ENCODE measurements around the gene ERVK3-1.
A peak's percentile ranks its signal among the peaks of the same experiment; 100 is the strongest.
"Not testable (repeated sequence)": the region's sequence is repeated elsewhere in the genome, so short reads cannot be mapped to it uniquely, and the experiment has no call there.

The ERVK3-1 gene

DNA sequence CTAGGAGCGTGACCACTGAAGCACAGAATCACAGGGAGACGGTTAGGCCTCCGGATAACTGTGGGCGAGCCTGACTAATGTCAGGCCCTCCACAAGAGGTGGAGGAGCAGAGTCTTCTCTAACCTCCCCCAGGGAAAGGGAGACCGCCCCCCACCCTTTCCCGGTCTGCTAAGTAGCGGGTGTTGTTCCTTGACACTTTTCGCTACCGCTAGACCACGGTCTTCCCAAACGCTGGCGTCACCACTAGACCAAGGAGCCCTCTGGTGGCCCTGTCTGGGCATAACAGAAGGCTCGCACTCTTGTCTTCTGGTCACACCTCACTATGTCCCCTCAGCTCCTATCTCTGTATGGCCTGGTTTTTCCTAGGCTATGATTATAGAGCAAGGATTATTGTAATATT, 5.5 kb downstream of the ERVK3-1 start:
- not testable (repeated sequence) for H3K9me3 ChIP-seq (ENCODE audit: control insufficient read depth, low read length); H3K27me3 ChIP-seq (ENCODE audit: control insufficient read depth, insufficient read depth, low read length); H3K4me3 ChIP-seq (ENCODE audit: low read length); H3K36me3 ChIP-seq (ENCODE audit: control insufficient read depth, insufficient read depth, low read length); H3K4me1 ChIP-seq (ENCODE audit: control insufficient read depth, insufficient read depth, low read length); H3K9ac ChIP-seq (ENCODE audit: low read length)

GRCh38 chr19:58311345-58311865, 6.2 kb downstream of the ERVK3-1 start:
- H3K4me1 ChIP-seq (ENCODE audit: control insufficient read depth, insufficient read depth, low read length) = no peaks in the 10 kb centered on the region
- H3K27me3 ChIP-seq (ENCODE audit: control insufficient read depth, insufficient read depth, low read length) = no peaks in the 10 kb centered on the region
- H3K4me3 ChIP-seq (ENCODE audit: low read length) = no peak overlapping the region
- no peak overlapping the region for H3K9ac ChIP-seq (ENCODE audit: low read length)
- H3K36me3 ChIP-seq (ENCODE audit: control insufficient read depth, insufficient read depth, low read length) = peaks cover 7% of the 10 kb centered on the region
- H3K9me3 ChIP-seq (ENCODE audit: control insufficient read depth, low read length) = no peaks in the 10 kb centered on the region

- Histone ChIP-seq H3K4me3 (ENCODE audit: low read length) (no peak overlapping the region), H3K9me3 (ENCODE audit: control insufficient read depth, low read length) (no peaks in the 10 kb centered on the region), H3K36me3 (ENCODE audit: control insufficient read depth, insufficient read depth, low read length) (peaks cover 7% of the 10 kb centered on the region)
These were observed 10.4 kb downstream of the ERVK3-1 start for GRCh38 chr19:58315580-58315979.

GRCh38 chr19:58317476-58318072, 12.4 kb downstream of the ERVK3-1 start:
- peaks cover 7% of the 10 kb centered on the region for H3K36me3 ChIP-seq (ENCODE audit: control insufficient read depth, insufficient read depth, low read length)

More at GRCh38 chr19:58315580-58315979, 10.4 kb downstream of the ERVK3-1 start:
- Histone ChIP-seq H3K27me3 (ENCODE audit: control insufficient read depth, insufficient read depth, low read length) (no peaks in the 10 kb centered on the region), H3K4me1 (ENCODE audit: control insufficient read depth, insufficient read depth, low read length) (no peaks in the 10 kb centered on the region), H3K9ac (ENCODE audit: low read length) (no peak overlapping the region)

GRCh38 chr19:58318297-58318696, 13.1 kb downstream of the ERVK3-1 start:
- peaks cover 7% of the 10 kb centered on the region for H3K36me3 ChIP-seq (ENCODE audit: control insufficient read depth, insufficient read depth, low read length)
- H3K4me1 ChIP-seq (ENCODE audit: control insufficient read depth, insufficient read depth, low read length) = no peaks in the 10 kb centered on the region
- no peak overlapping the region for H3K9ac ChIP-seq (ENCODE audit: low read length)
- no peaks in the 10 kb centered on the region for H3K27me3 ChIP-seq (ENCODE audit: control insufficient read depth, insufficient read depth, low read length)
- no peak overlapping the region for H3K4me3 ChIP-seq (ENCODE audit: low read length)
- no peaks in the 10 kb centered on the region for H3K9me3 ChIP-seq (ENCODE audit: control insufficient read depth, low read length)

More at GRCh38 chr19:58317476-58318072, 12.4 kb downstream of the ERVK3-1 start:
- Histone ChIP-seq H3K4me3 (ENCODE audit: low read length) (no peak overlapping the region), H3K4me1 (ENCODE audit: control insufficient read depth, insufficient read depth, low read length) (no peaks in the 10 kb centered on the region), H3K9me3 (ENCODE audit: control insufficient read depth, low read length) (no peaks in the 10 kb centered on the region), H3K9ac (ENCODE audit: low read length) (no peak overlapping the region), H3K27me3 (ENCODE audit: control insufficient read depth, insufficient read depth, low read length) (no peaks in the 10 kb centered on the region)

DNA sequence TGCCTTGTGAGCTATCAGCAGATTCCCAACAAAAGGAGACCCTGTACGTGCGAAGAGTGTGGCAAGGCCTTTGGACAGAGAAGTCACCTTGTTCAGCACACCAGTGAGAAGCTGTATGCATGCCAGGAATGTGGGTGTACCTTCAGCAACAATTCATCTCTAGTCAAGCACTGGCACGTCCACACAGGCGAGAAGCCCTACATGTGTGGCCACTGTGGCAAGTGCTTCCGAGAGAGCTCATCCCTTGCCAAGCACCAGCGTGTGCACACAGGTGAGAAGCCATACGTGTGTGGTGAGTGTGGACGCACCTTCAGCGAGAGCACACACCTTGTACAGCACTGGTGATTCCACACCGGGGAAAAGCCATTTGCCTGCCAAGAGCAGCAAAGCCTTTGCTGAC, 14.1 kb downstream of the ERVK3-1 start:
- no peak overlapping the region for H3K4me3 ChIP-seq (ENCODE audit: low read length)
- H3K27me3 ChIP-seq (ENCODE audit: control insufficient read depth, insufficient read depth, low read length) = no peaks in the 10 kb centered on the region
- H3K9ac ChIP-seq (ENCODE audit: low read length) = no peak overlapping the region
- H3K36me3 ChIP-seq (ENCODE audit: control insufficient read depth, insufficient read depth, low read length) = peaks cover 7% of the 10 kb centered on the region
- no peaks in the 10 kb centered on the region for H3K9me3 ChIP-seq (ENCODE audit: control insufficient read depth, low read length)
- H3K4me1 ChIP-seq (ENCODE audit: control insufficient read depth, insufficient read depth, low read length) = no peaks in the 10 kb centered on the region

GRCh38 chr19:58325311-58326022, 20.3 kb downstream of the ERVK3-1 start:
- Histone ChIP-seq H3K4me3 (ENCODE audit: low read length) (no peak overlapping the region), H3K36me3 (ENCODE audit: control insufficient read depth, insufficient read depth, low read length) (no peaks in the 10 kb centered on the region), H3K4me1 (ENCODE audit: control insufficient read depth, insufficient read depth, low read length) (peaks cover 25% of the 10 kb centered on the region), H3K9ac (ENCODE audit: low read length) (peak overlapping the region; percentile 77), H3K9me3 (ENCODE audit: control insufficient read depth, low read length) (no peaks in the 10 kb centered on the region), H3K27me3 (ENCODE audit: control insufficient read depth, insufficient read depth, low read length) (no peaks in the 10 kb centered on the region)

DNA sequence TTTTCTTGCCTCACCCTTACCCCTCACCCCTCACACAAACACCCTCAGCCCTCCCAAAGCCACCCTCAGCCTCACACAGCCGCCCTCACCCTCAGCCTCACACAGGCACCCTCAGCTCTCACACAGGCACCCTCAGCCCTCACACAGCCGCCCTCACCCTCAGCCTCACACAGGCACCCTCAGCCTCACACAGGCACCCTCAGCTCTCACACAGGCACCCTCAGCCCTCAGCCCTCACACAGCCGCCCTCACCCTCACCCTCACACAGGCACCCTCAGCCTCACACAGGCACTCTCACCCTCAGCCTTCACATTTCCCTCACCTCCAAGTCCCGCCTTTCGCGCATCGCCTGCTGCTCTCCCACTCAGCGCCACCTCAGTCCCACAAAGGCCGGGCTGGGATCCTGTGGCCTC, 21.3 kb downstream of the ERVK3-1 start:
- Histone ChIP-seq H3K9ac (ENCODE audit: low read length) (peak overlapping the region; percentile 77), H3K36me3 (ENCODE audit: control insufficient read depth, insufficient read depth, low read length) (no peaks in the 10 kb centered on the region), H3K9me3 (ENCODE audit: control insufficient read depth, low read length) (no peaks in the 10 kb centered on the region), H3K27me3 (ENCODE audit: control insufficient read depth, insufficient read depth, low read length) (no peaks in the 10 kb centered on the region), H3K4me1 (ENCODE audit: control insufficient read depth, insufficient read depth, low read length) (peaks cover 31% of the 10 kb centered on the region), H3K4me3 (ENCODE audit: low read length) (peak overlapping the region; percentile 91)

GRCh38 chr19:58326914-58327726, 21.9 kb downstream of the ERVK3-1 start, which contains the start of gene ZSCAN22:
Gene ZSCAN22, plus strand, starts transcription at chr19:58326994. Its CDS starts 7,809 bp downstream, at chr19:58334803.
- peak within 1 kb of the TSS; percentile 77 for H3K9ac ChIP-seq (ENCODE audit: low read length)
- H3K9me3 ChIP-seq (ENCODE audit: control insufficient read depth, low read length) = no peaks in the 10 kb centered on the region
- peak within 1 kb of the TSS; percentile 91 for H3K4me3 ChIP-seq (ENCODE audit: low read length)
- H3K36me3 ChIP-seq (ENCODE audit: control insufficient read depth, insufficient read depth, low read length) = no peaks in the 10 kb centered on the region
- no peaks in the 10 kb centered on the region for H3K27me3 ChIP-seq (ENCODE audit: control insufficient read depth, insufficient read depth, low read length)
- peaks cover 31% of the 10 kb centered on the region for H3K4me1 ChIP-seq (ENCODE audit: control insufficient read depth, insufficient read depth, low read length)

- Histone ChIP-seq H3K27me3 (ENCODE audit: control insufficient read depth, insufficient read depth, low read length) (no peaks in the 10 kb centered on the region), H3K9ac (ENCODE audit: low read length) (no peak overlapping the region), H3K4me3 (ENCODE audit: low read length) (no peak overlapping the region), H3K4me1 (ENCODE audit: control insufficient read depth, insufficient read depth, low read length) (peaks cover 31% of the 10 kb centered on the region), H3K36me3 (ENCODE audit: control insufficient read depth, insufficient read depth, low read length) (no peaks in the 10 kb centered on the region), H3K9me3 (ENCODE audit: control insufficient read depth, low read length) (no peaks in the 10 kb centered on the region)
These were observed 23.8 kb downstream of the ERVK3-1 start for GRCh38 chr19:58328999-58329398.

DNA sequence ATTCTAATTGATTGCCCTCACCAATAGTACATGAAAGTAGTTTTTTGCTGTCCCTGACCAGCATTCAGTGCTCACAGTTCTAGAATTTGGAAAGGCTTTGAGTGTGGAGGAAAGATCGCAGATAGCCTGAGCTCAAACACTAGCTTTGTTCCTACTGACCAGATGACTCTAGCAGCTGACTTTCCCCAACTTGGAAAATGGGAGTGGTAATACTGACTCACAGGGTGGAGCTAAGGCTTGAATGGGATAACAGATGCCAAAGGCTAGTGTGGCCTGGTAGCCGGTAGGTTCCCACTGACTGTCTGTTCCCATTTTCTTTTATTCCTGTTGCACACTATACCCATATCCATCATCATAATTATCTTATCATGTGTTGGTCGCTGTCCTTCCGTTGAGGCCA, 25.3 kb downstream of the ERVK3-1 start:
- H3K9me3 ChIP-seq (ENCODE audit: control insufficient read depth, low read length) = no peaks in the 10 kb centered on the region
- H3K36me3 ChIP-seq (ENCODE audit: control insufficient read depth, insufficient read depth, low read length) = no peaks in the 10 kb centered on the region
- H3K4me1 ChIP-seq (ENCODE audit: control insufficient read depth, insufficient read depth, low read length) = peaks cover 26% of the 10 kb centered on the region
- H3K4me3 ChIP-seq (ENCODE audit: low read length) = no peak overlapping the region
- no peaks in the 10 kb centered on the region for H3K27me3 ChIP-seq (ENCODE audit: control insufficient read depth, insufficient read depth, low read length)
- no peak overlapping the region for H3K9ac ChIP-seq (ENCODE audit: low read length)

DNA sequence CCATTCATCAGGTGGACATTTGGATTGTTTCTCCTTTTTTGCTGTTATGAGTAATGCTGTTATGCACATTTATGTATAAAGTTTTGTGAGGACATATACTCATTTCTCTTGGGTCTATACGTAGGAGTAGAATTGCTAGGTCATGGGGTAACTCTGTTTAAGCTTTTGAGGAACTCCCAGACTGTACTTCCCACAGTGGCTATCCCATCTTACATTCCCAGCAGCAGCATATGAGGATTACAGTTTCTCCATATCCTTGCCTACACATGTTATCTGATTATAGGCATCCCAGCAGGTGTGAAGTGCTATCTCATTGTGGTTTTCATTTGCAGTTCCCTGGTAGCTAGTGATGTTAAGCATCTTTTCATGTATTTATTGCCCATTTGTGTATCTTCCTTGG, 27.5 kb downstream of the ERVK3-1 start:
- peaks cover 18% of the 10 kb centered on the region for H3K4me1 ChIP-seq (ENCODE audit: control insufficient read depth, insufficient read depth, low read length)
- no peak overlapping the region for H3K9ac ChIP-seq (ENCODE audit: low read length)
- no peaks in the 10 kb centered on the region for H3K9me3 ChIP-seq (ENCODE audit: control insufficient read depth, low read length)
- H3K36me3 ChIP-seq (ENCODE audit: control insufficient read depth, insufficient read depth, low read length) = peaks cover 8% of the 10 kb centered on the region
- no peaks in the 10 kb centered on the region for H3K27me3 ChIP-seq (ENCODE audit: control insufficient read depth, insufficient read depth, low read length)
- H3K4me3 ChIP-seq (ENCODE audit: low read length) = no peak overlapping the region
